ENCODE results near the gene SIN3A. TPM values are rescaled to one million over a fixed set of nuclear protein-coding genes. Genes with fewer than 3 reads are reported as not detected.
A peak's percentile ranks its signal among the peaks of the same experiment; 100 is the strongest.
"Not testable (repeated sequence)": the region's sequence is repeated elsewhere in the genome, so short reads cannot be mapped to it uniquely, and the experiment has no call there.

Gene SIN3A
- total RNA-seq, 1 donor from 2014 or later: 24.9 TPM

DNA sequence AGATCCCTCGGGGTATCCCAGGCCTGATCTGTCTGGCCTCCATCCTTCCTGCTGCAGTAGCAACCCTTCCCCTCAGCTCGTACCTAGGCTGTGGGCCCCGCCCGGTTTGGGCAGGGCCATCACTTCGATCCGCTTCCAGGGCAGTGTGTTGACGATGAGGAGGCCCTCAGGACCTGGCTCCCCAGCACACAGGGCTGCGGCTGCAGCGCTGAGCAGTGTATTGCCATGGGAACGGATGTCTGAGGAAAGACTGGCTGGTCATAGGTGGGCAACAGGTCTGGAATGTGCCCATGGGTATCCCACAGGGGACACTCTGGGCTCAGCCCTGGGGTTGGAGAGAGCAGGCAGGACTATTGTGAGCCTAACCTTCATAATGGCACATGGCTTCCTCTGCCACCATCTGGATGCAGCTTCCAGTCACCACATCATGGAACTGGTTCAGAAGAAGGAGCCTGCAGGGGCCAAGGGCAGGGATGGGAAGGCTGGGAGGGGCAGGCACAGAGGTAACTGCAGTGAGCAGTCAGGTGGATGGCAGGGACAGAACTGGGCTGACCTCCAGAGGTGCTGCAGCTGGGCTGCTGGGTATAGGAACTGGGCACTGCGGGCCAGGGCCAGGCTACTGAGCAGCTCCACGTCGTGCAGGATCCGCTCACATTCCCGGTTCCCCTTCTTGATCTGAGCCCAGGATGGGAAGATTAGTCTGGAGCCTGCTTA lies 91.8 kb downstream of the SIN3A start:
- FAIRE-seq (no peak), DNase-seq (ENCODE audit: low spot score in 2 of 2) (no peak)

DNA sequence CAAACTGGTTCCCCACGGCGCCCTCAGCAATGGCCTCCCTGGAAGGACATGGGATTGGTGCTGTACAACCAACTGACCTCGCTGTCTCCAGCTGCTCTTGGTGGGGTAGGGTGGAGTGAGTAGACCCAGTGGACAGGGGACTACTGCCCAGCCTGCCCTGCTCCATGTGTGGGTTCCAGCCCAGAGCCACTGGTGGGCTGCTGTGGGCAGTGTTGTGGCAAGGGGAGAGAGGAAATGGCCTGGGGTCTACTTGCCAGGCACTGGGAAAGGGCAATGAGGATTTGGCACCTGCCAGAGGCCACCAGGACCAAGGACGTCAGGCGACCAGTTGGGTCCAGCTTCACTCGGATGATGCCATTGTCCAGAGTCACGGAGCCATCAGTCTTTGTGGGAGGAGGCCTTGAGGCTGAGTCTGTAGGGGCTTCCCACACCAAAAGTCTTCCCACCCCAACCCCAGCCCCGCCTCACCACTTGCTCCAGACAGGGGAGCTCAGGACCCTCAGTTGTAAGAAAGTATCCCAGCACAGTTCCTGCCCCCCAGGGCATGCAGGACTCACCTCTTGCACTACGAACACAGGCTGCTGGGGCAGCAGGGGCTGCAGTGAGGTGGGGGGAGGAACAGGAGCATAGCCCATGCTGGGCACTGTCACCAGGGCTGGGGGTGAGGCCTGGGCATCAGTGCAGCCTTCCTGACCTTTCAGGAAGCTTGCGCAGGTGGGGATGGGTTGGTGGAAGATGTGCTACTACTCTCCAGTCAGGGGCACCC lies 92.5 kb downstream of the SIN3A start:
- DNase-seq (ENCODE audit: low spot score in 2 of 2): no peak
- FAIRE-seq: no peak

DNA sequence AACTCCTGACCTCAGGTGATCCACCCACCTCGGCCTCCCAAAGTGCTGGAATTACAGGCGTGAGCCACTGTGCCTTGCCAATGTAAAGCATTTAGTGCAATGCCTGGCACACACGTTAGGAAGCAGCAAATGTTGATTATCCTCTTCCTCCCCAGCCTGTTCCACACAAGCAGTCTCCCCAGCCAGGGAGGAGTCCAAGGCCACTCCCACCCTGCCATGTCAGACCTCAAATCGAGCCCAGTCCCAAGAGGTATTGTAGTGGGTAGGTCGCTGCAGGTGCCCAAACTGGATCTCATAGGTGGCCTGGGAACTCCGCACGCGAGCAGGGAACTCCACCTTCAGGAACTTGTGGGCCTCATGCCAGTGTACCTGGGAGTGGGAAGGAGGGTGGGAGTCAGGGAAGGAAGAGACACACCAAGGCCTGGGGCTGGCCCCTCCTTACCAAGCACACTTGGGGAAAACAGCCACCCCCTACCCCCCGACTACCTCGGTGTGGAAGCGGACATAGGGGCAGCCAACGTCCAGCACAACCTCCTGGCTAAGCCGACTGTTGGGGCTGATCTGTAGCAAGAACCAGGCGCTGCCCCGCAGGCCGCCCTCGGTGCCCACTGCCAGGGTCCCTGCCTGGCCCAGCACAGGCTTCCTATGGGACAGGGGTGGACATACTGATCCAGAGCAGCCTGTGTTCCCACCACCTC lies 93.4 kb downstream of the SIN3A start:
- FAIRE-seq (no peak), DNase-seq (ENCODE audit: low spot score in 2 of 2) (no peak)

DNA sequence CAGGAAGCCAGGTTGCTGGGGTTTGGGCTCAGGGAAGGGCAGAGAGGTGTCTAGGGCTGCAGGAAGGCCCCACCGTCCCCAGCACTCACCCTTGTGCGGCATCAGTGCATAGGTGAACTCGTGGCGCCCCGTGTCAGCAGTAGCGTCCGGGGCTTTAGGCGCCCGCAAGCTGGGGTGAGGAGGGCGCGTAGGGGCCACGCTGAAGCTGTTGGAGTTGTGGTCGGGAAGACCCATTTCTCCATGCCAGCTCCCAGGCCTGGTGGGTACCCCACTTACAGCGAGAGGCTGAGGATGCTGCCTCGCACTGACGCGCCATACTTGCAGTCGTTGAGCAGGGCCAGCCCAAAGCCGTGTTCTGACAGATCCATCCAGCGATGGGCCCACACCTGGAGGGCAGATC lies 95.0 kb downstream of the SIN3A start:
- no peak for FAIRE-seq

DNA sequence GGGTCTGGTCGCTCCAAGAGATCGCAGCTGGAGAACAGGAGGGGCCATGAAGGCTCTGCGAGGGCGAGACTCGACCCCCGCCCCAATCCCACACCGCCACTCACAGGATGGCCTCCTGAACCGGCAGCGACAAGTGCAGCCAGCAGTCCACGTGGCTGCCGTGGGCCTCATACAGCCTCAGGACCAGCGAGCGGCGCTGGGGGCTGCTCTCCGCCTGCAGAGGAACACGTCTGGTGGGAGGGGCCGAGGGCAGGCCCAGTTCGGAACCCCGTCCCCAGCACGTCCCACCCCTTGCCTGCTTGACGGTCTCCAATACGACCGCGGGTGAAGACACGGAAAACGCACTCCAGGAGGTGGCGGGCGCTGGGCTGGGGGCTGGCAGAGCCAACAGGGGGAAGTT lies 95.5 kb downstream of the SIN3A start:
- FAIRE-seq (no peak), DNase-seq (ENCODE audit: low spot score in 2 of 2) (no peak)

More for the DNA sequence above, 95.0 kb downstream of the SIN3A start:
- DNase-seq (ENCODE audit: low spot score in 2 of 2): no peak

DNA sequence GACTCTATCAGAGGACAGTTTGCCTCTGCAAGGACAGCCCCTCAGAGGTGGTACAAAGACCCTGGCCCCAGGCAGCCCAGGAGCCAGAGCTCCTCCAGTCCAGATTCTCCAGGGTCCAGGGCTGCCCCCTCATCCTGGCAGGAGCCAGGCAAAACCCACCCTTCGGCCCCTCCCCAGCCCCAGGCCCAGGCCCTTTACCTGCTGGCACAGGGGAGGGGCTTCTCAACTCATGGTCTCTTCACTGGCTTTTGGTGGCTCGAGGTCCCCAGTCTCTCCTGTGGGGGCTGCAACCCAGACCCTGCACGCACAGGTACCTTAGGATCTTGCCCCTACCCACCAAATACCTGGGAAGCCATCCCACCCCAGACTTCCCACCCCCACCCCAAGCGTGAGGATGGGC lies 96.1 kb downstream of the SIN3A start:
- DNase-seq (ENCODE audit: low spot score in 2 of 2): no peak
- no peak for FAIRE-seq

DNA sequence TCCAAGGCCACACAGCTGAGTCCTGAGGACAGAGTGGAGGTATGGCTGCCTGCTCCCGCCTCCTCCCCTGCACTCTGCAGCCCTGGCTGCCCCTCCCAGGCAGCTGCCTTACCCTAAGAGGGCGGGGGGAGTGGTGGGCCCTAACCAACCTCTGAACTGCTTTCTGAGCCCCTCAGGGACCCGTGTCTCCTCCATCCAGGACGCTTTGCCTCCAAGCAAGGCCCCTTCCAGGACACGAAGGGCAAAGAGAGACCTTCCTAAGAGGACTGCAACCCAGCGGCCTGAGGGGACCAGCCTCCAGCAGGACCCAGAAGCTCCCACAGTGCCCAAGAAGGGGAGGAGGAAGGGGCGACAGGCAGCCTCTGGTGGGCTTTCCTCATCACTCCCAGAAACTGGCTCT lies 97.0 kb downstream of the SIN3A start:
- no peak for FAIRE-seq
- DNase-seq (ENCODE audit: low spot score in 2 of 2): no peak

DNA sequence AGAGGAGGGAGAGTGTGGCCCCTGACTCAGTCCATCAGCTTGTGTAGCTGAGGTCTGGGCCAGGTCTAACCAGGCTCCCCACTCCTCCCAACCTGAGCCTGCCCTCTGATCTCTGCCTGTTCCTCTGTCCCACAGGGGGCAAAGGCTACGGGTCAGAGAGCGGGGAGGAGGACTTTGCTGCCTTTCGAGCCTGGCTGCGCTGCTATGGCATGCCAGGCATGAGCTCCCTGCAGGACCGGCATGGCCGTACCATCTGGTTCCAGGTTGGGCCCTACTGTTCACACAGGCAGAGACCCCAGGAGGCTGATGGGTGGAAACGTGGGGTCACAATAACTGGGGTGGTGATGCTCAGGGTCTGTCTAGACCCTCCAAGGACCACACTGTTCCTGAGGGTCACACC lies 97.9 kb downstream of the SIN3A start:
- FAIRE-seq (no peak), DNase-seq (ENCODE audit: low spot score in 2 of 2) (no peak)

DNA sequence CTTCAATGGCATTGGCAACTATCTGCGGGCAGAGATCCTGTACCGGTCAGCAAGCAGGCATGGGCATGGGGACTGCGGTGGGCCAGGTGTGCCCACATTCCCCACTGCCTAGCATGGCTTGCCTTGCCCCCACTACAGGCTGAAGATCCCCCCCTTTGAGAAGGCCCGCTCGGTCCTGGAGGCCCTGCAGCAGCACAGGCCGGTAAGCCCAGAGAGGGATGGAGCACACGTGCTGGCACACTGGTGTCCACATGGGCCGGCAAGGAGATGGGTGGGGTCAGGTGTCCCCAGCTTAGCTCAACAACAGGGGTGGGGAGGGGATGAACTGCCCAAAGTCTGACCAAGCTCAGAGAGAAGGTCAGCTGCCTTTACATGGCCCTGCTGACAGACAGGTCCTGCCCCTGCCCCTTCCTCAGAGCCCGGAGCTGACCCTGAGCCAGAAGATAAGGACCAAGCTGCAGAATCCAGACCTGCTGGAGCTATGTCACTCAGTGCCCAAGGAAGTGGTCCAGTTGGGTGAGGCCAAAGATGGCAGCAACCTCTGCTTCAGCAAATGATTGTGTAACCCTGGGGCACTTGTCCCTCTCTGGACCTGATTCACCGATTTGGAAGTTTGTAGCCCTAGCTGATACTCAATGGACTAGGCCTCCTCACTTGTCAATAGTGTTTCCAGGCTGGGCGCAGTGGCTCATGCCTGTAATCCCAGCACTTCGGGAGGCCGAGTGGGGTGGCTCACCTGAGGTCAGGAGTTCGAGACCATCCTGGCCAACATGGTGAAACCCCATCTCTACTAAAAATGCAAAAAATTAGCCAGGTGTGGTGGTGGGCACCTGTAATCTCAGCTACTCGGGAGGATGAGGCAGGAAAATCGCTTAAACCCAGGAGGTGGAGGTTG lies 99.1 kb downstream of the SIN3A start:
- FAIRE-seq (no peak), DNase-seq (ENCODE audit: low spot score in 2 of 2) (no peak)

DNA sequence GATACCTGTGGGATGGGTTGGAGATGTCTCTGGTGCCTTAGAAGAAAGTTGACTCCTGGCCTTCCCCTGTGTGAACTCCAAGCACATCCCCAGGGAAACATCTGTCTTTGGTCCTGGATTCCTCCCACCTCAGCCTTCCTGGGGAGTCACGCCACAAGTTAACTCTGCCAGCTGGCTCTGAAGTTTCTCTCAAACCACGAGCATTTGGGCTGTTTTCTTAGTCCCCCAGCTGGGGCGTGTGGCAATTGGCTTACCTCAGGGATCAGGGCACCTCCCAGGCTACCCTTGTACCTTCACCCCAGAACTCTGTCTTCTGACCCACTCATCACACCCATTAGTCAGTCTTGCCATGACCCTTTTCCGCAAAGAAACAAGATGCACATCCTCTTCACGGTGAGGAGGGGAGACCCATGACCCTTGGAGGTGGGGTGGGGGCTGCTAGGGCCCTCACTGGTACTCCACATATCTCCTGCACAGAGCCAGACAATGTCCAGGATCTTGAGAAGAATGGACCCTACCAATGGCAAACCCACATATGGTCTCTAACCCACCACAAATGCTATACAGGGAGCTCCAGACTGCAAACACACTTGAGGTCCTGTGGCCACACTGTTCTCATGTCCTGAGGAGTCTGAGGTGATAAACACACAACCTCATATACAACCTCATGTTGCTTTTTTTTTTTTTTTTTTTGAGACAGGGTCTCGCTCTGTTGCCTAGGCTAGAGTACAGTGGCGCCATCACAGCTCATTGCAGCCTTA lies 100.7 kb downstream of the SIN3A start:
- DNase-seq (ENCODE audit: low spot score in 2 of 2): no peak
- no peak for FAIRE-seq

DNA sequence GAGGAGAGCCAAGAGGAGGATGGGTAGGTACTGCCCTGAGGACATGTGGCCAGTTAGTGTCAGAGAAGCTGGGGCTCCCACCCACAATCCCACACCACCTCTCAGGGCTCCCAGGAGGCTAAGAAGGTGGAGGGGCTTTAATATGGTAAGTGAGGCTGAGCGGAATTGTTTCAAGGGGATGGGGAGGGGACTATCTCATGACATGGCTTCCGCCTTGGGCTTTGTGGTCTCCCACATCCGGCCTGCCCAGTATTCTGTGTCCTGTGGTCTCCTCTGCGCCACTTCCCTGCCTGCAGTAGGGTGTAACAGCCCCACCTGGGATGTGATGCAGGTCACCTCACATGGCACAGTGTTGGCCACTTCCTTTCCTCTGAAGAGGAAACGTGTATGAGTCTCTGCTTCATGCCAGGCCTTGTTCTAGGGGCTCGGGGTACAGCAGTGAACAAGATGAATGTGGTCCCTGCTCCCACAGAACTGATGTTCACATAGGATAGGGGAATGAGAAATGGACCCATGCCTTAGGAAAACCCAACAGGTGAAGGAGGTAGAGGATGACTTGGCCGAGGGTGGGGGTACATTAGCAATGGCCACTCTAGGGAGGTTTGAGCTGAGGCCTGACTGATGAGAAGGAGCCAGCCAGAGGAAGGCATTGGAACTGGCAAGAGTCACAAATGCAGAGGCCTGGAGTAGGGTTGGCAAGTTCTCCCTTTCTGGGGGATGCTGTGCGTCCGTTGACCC lies 101.5 kb downstream of the SIN3A start:
- FAIRE-seq: no peak

DNA sequence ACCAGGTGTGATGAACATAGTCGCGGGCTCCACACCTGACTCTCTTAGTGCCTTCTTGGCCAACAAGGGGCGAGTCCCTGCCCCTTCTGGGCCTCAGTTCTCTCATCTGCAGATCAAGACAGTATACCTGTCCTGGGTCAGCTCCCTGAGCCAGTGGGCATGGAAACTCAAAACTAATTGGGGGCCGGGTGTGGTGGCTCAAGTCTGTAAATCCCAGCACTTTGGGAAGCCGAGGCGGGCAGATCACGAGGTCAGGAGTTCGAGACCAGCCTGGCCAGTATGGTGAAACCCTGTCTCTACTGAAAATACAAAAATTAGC lies 102.2 kb downstream of the SIN3A start:
- FAIRE-seq; DNase-seq (ENCODE audit: low spot score in 2 of 2): not testable (repeated sequence)

More for the DNA sequence above, 101.5 kb downstream of the SIN3A start:
- DNase-seq (ENCODE audit: low spot score in 2 of 2): no peak

DNA sequence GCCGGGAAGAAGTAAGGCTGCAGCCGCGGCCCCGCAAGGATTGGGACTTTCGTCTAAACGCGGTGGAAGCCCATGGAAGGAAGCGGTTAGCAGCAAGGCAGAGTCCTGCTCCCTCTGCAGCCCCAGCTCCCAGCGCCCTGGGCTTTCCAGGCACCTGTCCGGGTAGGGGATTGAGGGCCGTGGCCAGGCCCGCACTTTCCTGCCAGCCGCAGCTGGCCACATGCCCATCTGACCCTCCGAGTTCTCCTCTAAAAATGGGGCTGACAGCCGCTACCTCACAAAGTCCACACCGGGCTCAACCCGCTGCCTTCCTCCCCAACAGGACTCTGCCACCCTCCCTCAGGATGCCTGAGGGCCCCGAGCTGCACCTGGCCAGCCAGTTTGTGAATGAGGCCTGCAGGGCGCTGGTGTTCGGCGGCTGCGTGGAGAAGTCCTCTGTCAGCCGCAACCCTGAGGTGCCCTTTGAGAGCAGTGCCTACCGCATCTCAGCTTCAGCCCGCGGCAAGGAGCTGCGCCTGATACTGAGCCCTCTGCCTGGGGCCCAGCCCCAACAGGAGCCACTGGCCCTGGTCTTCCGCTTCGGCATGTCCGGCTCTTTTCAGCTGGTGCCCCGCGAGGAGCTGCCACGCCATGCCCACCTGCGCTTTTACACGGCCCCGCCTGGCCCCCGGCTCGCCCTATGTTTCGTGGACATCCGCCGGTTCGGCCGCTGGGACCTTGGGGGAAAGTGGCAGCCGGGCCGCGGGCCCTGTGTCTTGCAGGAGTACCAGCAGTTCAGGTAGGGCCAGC lies 102.7 kb downstream of the SIN3A start:
- FAIRE-seq (no peak), DNase-seq (ENCODE audit: low spot score in 2 of 2) (no peak)

DNA sequence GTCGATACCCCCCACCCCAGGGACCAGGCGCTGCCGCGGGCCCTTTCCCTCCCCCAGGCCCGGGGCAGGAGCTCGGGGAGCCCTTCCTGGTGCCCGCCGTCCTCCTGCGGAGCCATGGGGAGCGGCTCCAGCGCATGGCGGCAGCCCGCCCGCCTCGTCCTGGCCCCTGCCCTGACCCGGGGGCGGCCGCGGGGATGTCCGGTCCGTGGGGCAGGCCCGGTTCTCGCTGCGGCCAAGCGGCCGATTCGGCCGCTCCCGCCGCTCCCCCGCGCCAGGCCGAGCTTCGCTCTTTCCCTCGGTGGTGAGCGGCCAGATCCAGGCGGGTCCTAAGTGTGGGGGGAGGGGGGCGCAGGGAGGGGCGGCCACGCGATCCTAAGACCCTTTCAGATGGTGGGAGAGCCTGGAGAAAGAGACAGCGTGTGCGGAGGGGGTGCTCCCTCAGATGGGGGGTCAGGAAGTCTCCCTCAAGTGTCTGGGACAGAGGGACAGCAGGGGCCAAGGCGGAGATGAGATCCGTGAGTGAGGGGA lies 103.4 kb downstream of the SIN3A start:
- FAIRE-seq (no peak), DNase-seq (ENCODE audit: low spot score in 2 of 2) (no peak)

DNA sequence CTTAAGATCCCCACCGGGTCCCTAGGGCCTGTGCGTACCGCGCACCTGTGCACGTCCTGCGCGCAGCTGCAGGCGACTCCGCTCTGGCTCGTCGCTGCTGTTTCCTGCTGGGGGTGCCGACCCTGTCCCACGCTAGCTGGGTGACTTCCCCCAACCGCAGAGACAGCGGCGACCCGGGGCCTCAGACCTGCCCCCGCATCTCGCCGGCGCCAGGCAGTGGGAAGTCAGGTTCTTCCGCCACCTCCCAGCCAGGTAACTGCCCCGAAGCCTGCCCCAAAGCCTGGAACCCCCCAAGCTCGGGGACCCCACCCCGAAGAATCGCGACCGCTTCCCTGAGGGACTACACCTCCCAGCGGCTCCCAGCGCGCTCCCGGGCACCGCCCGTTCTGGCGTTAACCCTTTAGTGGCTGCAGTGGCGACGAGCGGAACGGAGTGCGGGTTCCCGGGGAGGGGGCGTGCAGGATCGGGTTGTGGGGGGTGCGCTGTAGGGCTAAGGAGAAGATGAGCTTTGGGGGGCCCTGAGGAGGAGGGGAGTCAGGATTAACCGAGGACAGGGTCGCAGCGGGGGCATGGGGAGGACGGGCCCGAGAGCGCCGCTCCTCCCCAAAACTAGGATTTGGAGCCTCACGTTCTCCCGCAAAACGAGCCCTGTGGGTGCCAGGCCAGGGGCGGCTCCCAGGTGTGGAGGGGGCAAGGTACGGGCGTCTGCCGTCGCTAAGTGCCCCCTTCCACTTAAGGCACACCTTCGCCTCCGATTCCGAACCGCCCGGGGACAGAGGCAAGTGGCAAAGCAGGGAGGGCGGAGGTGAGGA lies 104.1 kb downstream of the SIN3A start:
- DNase-seq (ENCODE audit: low spot score in 2 of 2): peak; percentile 75 to 77
- FAIRE-seq: no peak

DNA sequence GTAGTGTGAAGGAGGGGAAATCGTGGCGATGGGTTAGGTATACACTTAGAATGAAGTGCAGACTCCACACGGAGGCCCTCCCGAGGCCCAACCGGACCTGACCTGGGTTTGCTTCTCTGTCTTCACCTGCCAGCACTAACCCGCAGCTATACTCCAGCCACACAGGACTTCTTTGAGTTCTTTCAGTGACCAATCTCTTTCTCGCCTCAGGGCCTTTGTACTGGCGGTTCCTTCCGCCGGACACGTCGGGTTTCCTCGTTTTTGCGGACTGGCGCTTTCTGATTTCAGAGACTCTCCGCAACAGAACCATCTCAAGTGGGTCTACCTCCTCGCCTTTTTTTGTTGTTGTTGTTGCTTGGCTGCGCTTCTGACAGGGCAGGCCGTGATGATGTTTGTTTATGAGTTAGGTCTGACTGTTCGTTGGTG lies 104.7 kb downstream of the SIN3A start, which contains the start of gene NEIL1:
Gene NEIL1 (plus strand): TSS at position 244 of the 426 bp plus-strand sequence. CDS start 1,867 bp downstream, outside the sequence.
- no peak for DNase-seq (ENCODE audit: low spot score in 2 of 2)
- no peak for FAIRE-seq

DNA sequence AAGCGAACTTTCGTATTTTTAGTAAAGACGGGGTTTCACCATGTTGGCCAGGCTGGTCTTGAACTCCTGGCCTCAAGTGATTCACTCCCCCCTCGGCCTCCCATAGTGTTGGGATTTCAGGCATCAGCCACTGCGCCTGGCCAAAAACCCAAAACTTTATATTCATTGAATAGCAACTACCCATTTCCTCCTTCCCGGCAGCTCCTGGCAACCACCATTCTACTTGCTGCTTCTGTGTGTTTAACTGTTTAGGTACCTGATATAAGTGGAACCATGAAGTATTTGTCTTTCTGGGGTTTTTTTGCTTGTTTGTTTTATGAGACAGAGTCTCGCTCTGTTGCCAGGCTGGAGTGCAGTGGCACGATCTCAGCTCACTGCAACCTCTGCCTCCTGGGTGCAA lies 107.5 kb downstream of the SIN3A start:
- FAIRE-seq; DNase-seq (ENCODE audit: low spot score in 2 of 2): not testable (repeated sequence)

Data from frontal cortex (tissue), 4 donors.